ENCODE data around the gene PHAX.
"Not testable (repeated sequence)": the region's sequence is repeated elsewhere in the genome, so short reads cannot be mapped to it uniquely, and the experiment has no call there.

GRCh38 chr5:126649709-126650108 is 49.0 kb downstream of the PHAX start:
- not testable (repeated sequence) for TF ChIP-seq CTCF, POLR2A, POLR2AphosphoS5, EP300 (IDR thresholded peaks at IDR 0.05)

Measured in suprapubic skin (tissue), 4 donors.